Stimulated activated CD8-positive, alpha-beta memory T cell treated with anti-CD3 and anti-CD28 coated beads, Interleukin-15, amount 100 ng/mL, for 48 hours (primary cell): ENCODE results near the gene BAZ2A.

Source experiments
- DNase-seq, 2 donors: peaks; one replicate each; pipeline ENCODE4 v3.0.0-alpha.2; 2020; ENCODE audit warnings: low read depth in 2 of 2

Gene BAZ2A

GRCh38 chr12:56635806-56636674 is 5.9 kb upstream of the BAZ2A start:
- peak; percentile 78 to 86 for DNase-seq

GRCh38 chr12:56634837-56635791 is 5.0 kb upstream of the BAZ2A start:
- peak; percentile 56 to 66 for DNase-seq

- DNase-seq = no peak
Observed at GRCh38 chr12:56634242-56634836, 4.2 kb upstream of the BAZ2A start.

- DNase-seq = no peak
Observed at GRCh38 chr12:56633468-56634241, 3.5 kb upstream of the BAZ2A start.

- DNase-seq = no peak
Observed at GRCh38 chr12:56632701-56633467, 2.8 kb upstream of the BAZ2A start.

- peak; percentile 50 to 62 for DNase-seq
Observed at GRCh38 chr12:56631790-56632700, 1.9 kb upstream of the BAZ2A start.

- DNase-seq = no peak
Observed at GRCh38 chr12:56629459-56630179, 507 bp downstream of the BAZ2A start.

- peak in 1 of 2 donors; percentile 40 for DNase-seq
Observed at GRCh38 chr12:56628671-56629458, 1.3 kb downstream of the BAZ2A start.

- no peak for DNase-seq
Observed at GRCh38 chr12:56626701-56627100, 3.4 kb downstream of the BAZ2A start.

GRCh38 chr12:56622535-56622934 is 7.6 kb downstream of the BAZ2A start:
- no peak for DNase-seq

GRCh38 chr12:56616925-56617324 is 13.2 kb downstream of the BAZ2A start:
- DNase-seq = no peak

- no peak for DNase-seq
Observed at GRCh38 chr12:56616244-56616643, 13.9 kb downstream of the BAZ2A start.

GRCh38 chr12:56614627-56615026 is 15.5 kb downstream of the BAZ2A start:
- no peak for DNase-seq

GRCh38 chr12:56604355-56604754 is 25.8 kb downstream of the BAZ2A start:
- no peak for DNase-seq

GRCh38 chr12:56602239-56602638 is 27.9 kb downstream of the BAZ2A start:
- DNase-seq = no peak

- peak; percentile 4 for DNase-seq
Observed at GRCh38 chr12:56601503-56601902, 28.6 kb downstream of the BAZ2A start.

GRCh38 chr12:56600753-56601152 is 29.4 kb downstream of the BAZ2A start:
- DNase-seq = no peak

- DNase-seq = no peak
Observed at GRCh38 chr12:56599797-56600196, 30.3 kb downstream of the BAZ2A start.
